SH-SY5Y (cell line): ENCODE measurements around the gene ZBED1.

Source experiments
- GATA2 ChIP-seq: IDR thresholded peaks from 2 replicates; pipeline ENCODE4 v1.6.1; 2011; ENCODE audit warnings: mild to moderate bottlenecking, low read depth, low read length
- GATA3 ChIP-seq: IDR thresholded peaks from 2 replicates; pipeline ENCODE4 v1.6.1; 2011; ENCODE audit warnings: low read depth, mild to moderate bottlenecking, low read length, moderate library complexity

The ZBED1 gene

GRCh38 chrX:2489446-2490445 is 11.0 kb downstream of the ZBED1 start:
- TF ChIP-seq GATA3 (no peak), GATA2 (no peak)

GRCh38 chrX:2488621-2489285 is 12.0 kb downstream of the ZBED1 start:
- TF ChIP-seq GATA2 (no peak), GATA3 (no peak)

GRCh38 chrX:2487366-2487765 is 13.4 kb downstream of the ZBED1 start:
- TF ChIP-seq GATA2 (no peak), GATA3 (no peak)

- TF ChIP-seq GATA2 (no peak), GATA3 (no peak)
These were observed 14.2 kb downstream of the ZBED1 start for GRCh38 chrX:2486476-2487133.

GRCh38 chrX:2485789-2486345 is 14.9 kb downstream of the ZBED1 start:
- no peak for TF ChIP-seq GATA2
- no peak for TF ChIP-seq GATA3

- TF ChIP-seq GATA2, result no peak
- no peak for TF ChIP-seq GATA3
These were observed 15.8 kb downstream of the ZBED1 start for GRCh38 chrX:2484721-2485648.

GRCh38 chrX:2484256-2484655 is 16.5 kb downstream of the ZBED1 start:
- no peak for TF ChIP-seq GATA3
- TF ChIP-seq GATA2, result no peak

GRCh38 chrX:2483398-2484060 is 17.2 kb downstream of the ZBED1 start:
- no peak for TF ChIP-seq GATA2
- no peak for TF ChIP-seq GATA3

- TF ChIP-seq GATA3 (no peak), GATA2 (no peak)
These were observed 21.4 kb downstream of the ZBED1 start for GRCh38 chrX:2479420-2479780.

- TF ChIP-seq GATA3 (no peak), GATA2 (no peak)
These were observed 22.0 kb downstream of the ZBED1 start for GRCh38 chrX:2478546-2479419.

GRCh38 chrX:2474963-2475726 is 25.6 kb downstream of the ZBED1 start:
- no peak for TF ChIP-seq GATA2
- no peak for TF ChIP-seq GATA3
